ENCODE results near the gene DLGAP1. TPM values are rescaled to one million over a fixed set of nuclear protein-coding genes. Genes with fewer than 3 reads are reported as not detected.
"Not testable (repeated sequence)": the region's sequence is repeated elsewhere in the genome, so short reads cannot be mapped to it uniquely, and the experiment has no call there.

Gene DLGAP1
- total RNA-seq, 1 donor from 2014 or later, result 0.36 TPM

DNA sequence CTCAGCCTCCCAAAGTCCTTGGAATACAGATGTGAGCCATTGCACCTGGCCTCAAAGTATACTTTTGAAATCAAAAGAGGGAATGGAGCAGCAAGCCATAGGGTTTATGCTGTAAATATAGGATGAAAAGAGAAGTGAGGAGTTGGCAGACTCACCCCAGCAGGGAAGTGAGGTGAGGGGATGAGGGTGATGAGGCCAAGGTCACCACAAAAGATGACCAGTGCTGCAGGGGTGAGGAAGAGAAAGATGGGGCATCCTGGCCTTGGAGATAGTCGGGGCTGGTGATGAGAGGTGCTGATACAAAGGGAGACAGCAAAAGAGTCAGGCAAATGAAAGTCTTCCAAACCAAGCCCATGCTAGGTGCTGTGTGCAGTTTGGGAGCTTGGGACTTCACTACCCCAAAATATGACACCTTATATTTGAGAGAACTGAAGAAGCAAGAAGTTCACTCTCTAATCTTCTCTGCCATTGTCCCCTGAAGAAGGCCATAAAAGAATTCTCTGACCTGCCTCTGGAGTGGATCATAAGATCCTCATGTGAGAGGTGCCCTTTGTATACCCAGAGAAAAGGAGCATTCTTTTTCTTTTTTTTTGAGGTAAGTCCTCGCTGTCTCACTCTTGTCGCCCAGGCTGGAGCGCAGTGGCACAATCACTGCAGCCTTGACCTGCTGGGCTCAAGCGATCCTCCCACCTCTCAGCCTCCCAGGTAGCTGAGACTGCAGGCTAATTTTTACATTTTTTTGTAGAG is 974.1 kb downstream of the DLGAP1 start:
- Mint-ChIP-seq H3K27me3 (ENCODE audit: insufficient read depth) (peaks cover 8% of the 10 kb centered on the region), H3K4me3 (no peak overlapping the region), H3K9me3 (no peaks in the 10 kb centered on the region), H3K27ac (no peak overlapping the region), H3K36me3 (ENCODE audit: low read depth) (no peaks in the 10 kb centered on the region), H3K4me1 (ENCODE audit: low read depth) (no peaks in the 10 kb centered on the region)
- no peak for DNase-seq (ENCODE audit: low spot score)
- intact Hi-C loops (cut with micrococcal nuclease), result loop anchor here (5.0 kb wide), 1 partner anchor 46 kb away; no protein-coding TSS in a partner anchor

DNA sequence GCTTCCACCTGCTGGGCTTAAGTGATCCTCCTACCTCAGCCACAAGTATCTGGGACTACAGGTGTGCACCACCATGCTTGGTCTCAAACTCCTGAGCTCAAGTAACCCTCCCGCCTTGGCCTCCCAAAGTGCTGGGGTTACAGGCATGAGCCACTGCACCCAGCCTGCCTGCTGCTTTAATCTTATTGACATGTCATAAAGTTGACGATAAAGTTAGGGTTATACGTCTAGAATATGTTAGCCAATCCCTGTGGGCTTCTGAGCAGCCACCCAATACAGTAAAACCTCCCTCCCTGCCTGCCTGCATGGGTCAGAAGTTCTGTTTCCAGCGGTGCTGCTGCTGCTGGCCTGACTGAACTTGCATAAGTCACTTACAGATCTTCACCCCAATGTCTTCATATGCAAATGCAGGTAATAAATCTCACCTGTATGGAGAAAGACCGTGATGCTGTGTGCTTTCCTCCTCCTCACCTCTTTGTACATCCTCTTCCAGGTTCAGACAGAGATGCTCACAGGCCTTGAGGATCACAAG is 975.1 kb downstream of the DLGAP1 start:
- Mint-ChIP-seq H3K36me3 (ENCODE audit: low read depth) (no peaks in the 10 kb centered on the region), H3K4me3 (no peak overlapping the region), H3K4me1 (ENCODE audit: low read depth) (no peaks in the 10 kb centered on the region), H3K27ac (no peak overlapping the region), H3K9me3 (peaks cover under 1% of the 10 kb centered on the region), H3K27me3 (ENCODE audit: insufficient read depth) (peaks cover 8% of the 10 kb centered on the region)
- no peak for DNase-seq (ENCODE audit: low spot score)
- intact Hi-C loops (cut with micrococcal nuclease), result loop anchor here (5.0 kb wide), 1 partner anchor 47 kb away; no protein-coding TSS in a partner anchor

DNA sequence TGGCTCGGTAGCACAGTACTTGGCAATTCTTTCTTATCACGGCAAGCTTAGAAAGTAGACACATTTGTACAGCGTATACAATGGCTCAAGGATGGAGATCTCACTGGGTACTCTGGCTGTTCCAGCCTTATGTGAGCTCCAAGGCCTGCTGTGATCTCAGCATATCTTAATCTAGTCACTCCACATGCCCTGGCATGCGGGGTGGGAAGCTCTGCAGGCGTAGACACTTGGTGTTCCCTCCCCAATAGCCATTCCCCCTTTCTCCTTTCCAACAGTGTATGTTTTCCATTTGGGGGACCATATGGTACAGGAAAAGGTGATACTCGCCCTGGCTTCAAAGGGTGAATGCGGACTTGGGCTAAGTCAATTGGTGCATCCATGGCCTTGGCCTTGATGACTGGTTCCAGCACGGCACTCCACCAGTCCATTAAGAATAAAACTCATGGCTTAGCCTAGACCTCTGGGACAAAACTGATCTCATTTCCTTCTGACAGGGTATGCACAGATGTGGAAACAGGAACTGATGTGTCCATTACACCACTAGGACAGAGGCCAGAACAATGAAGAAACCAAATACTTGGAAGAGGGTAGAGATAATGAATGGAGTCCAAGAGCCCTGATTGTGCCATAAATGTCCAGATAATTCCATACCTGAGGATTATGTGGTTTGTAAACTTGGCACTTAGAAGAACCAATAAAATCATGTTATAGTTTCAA is 976.7 kb downstream of the DLGAP1 start:
- H3K36me3 Mint-ChIP-seq (ENCODE audit: low read depth), result peaks cover 3% of the 10 kb centered on the region
- peaks cover 8% of the 10 kb centered on the region for H3K27me3 Mint-ChIP-seq (ENCODE audit: insufficient read depth)
- H3K9me3 Mint-ChIP-seq, result peaks cover 5% of the 10 kb centered on the region
- peaks cover 5% of the 10 kb centered on the region for H3K4me1 Mint-ChIP-seq (ENCODE audit: low read depth)
- DNase-seq (ENCODE audit: low spot score), result no peak
- no peak overlapping the region for H3K27ac Mint-ChIP-seq
- no peak overlapping the region for H3K4me3 Mint-ChIP-seq
- intact Hi-C loops (cut with micrococcal nuclease), result no loop called here

DNA sequence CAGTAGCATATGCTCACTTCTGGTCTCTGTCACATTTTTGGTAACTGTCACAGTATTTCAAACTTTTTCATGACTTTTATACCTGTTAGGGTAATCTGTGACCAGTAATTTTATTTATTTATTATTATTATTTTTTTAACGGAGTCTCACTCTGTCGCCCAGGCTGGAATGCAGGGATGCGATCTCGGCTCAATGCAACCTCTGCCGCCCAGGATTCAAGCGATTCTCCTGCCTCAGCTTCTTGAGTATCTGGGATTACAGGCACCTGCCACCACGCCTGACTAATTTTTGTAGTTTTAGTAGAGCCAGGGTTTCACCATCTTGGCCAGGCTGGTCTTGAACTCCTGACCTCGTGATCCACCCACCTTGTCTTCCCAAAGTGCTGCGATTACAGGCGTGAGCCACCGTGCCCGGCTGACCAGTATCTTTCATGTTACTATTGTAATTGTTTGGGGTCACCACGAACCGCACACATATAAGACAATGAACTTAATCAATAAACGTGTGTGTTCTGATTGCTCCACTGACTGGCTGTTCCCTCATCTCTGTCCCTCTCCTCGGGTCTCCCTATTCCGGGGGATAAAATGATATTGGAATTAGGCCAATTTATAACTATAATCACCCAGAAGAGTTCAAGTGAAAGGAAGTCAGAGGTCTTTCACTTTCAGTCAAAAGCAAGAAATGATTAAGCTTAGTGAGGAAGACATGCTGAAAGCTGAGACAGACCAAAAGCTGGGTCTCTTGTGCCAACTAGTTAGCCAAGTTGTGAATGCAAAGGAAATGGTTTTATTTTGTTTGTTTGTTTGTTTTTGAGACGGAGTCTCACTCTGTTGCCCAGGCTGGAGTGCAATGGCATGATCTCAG is 982.2 kb downstream of the DLGAP1 start:
- peaks cover 5% of the 10 kb centered on the region for H3K9me3 Mint-ChIP-seq
- DNase-seq (ENCODE audit: low spot score), result no peak
- H3K27me3 Mint-ChIP-seq (ENCODE audit: insufficient read depth), result no peaks in the 10 kb centered on the region
- H3K27ac Mint-ChIP-seq, result no peak overlapping the region
- no peak overlapping the region for H3K4me3 Mint-ChIP-seq
- intact Hi-C loops (cut with micrococcal nuclease), result loop anchor here (2.0 kb wide), 1 partner anchor 14 kb away; no protein-coding TSS in a partner anchor
- H3K4me1 Mint-ChIP-seq (ENCODE audit: low read depth), result peaks cover 12% of the 10 kb centered on the region
- H3K36me3 Mint-ChIP-seq (ENCODE audit: low read depth), result peaks cover 3% of the 10 kb centered on the region

DNA sequence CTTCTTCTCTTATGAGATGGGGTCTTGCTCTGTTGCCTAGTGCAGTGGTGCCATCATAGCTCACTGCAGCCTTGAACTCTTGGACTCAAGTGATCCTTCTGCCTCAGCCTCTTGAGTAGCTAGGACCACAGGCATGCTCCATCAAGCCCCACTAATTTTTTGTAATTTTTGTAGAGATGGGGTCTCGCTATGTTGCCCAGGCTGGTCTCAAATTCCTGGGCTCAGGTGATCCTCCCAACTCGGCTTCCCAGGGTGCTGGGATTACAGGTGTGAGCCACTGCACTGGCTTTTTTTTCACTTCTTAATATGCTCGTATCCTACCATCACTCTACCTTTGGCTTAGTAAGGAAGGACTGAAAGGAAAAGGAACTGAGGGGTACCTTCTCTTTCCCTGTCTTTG is 983.0 kb downstream of the DLGAP1 start:
- H3K9me3 Mint-ChIP-seq; H3K4me3 Mint-ChIP-seq; H3K36me3 Mint-ChIP-seq (ENCODE audit: low read depth); H3K27ac Mint-ChIP-seq; DNase-seq (ENCODE audit: low spot score); H3K27me3 Mint-ChIP-seq (ENCODE audit: insufficient read depth): not testable (repeated sequence)
- peaks cover 15% of the 10 kb centered on the region for H3K4me1 Mint-ChIP-seq (ENCODE audit: low read depth)
- intact Hi-C loops (cut with micrococcal nuclease), result loop anchor here (2.0 kb wide), 1 partner anchor 13 kb away; no protein-coding TSS in a partner anchor

DNA sequence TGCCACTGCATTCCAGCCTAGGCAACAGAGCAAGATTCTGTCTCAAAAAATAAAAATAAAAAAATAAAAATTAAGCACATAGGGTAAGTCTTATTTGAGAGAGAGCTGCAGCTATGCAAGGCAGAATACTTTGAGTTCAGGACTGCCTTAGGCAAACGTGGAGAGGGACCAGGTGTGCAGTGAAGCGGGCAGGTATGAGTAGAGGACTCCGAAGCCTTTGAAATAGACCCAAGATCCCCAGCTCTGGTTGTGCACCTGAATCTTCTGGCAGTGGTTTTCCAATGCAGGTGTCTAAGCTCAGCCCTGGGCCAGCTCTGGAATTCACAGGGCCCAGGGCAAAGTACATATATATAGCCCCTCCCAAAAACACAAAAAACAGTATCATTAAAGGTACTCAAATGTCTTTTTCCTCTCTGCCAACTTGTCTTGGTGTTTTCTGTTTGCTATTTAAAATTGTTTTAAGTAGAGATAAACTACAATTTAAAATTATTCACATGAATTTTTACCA is 983.9 kb downstream of the DLGAP1 start:
- Mint-ChIP-seq H3K4me1 (ENCODE audit: low read depth) (peaks cover 24% of the 10 kb centered on the region), H3K36me3 (ENCODE audit: low read depth) (peaks cover 3% of the 10 kb centered on the region), H3K4me3 (no peak overlapping the region), H3K27me3 (ENCODE audit: insufficient read depth) (no peaks in the 10 kb centered on the region), H3K27ac (no peak overlapping the region), H3K9me3 (peaks cover 5% of the 10 kb centered on the region)
- intact Hi-C loops (cut with micrococcal nuclease), result no loop called here
- DNase-seq (ENCODE audit: low spot score), result no peak

DNA sequence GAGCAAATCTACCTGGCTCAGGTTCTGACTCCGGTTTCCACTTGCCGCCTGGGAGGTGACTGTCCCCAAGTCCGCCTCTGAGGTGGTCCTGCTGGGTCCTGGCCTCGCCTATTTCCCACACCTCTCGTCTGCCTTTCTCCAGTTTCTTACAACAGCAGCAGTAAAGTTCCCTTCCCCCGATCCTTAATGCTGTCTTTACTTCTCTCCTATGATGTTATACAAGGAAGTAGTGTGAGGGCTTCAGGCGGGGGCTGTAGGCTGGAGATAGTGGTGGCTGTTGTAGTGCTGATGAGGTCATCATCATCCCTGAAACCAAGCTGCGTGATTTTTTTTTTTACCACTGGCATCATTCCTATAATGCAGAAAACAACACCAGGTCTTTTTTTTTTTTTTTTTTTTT is 986.3 kb downstream of the DLGAP1 start:
- intact Hi-C loops (cut with micrococcal nuclease), result no loop called here
- Mint-ChIP-seq H3K9me3 (no peaks in the 10 kb centered on the region), H3K4me3 (no peak overlapping the region), H3K36me3 (ENCODE audit: low read depth) (no peaks in the 10 kb centered on the region), H3K27ac (no peak overlapping the region), H3K4me1 (ENCODE audit: low read depth) (peaks cover 25% of the 10 kb centered on the region), H3K27me3 (ENCODE audit: insufficient read depth) (no peaks in the 10 kb centered on the region)
- DNase-seq (ENCODE audit: low spot score), result no peak

DNA sequence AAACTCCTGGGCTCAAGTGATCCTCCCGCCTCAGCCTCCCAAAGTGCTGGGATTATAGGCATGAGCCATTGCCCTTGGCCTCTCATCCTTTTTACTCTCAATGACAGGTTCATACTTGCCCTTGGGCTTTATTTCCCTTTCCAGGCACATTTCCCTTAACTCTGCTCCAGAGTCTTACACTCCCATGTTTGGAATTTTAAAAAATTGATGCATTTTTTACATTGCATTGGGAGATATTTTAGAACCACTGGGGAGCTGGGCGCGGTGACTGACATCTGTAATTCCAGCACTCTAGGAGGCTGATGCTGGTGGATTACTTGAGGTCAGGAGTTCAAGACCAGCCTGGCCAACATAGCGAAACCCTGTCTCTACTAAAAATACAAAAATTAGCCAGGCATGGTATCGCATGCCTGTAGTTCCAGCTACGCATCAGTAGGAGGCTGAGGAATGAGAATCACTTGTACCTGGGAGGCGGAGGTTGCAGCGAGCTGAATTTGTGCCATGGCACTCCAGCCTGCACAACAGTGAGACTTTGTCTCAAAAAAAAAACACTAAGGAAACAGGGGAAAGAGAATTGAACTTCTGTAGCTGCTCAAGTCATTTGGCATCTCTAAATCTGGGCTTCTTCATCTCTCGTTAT is 986.9 kb downstream of the DLGAP1 start:
- no peak for DNase-seq (ENCODE audit: low spot score)
- Mint-ChIP-seq H3K4me3 (no peak overlapping the region), H3K36me3 (ENCODE audit: low read depth) (no peaks in the 10 kb centered on the region), H3K27me3 (ENCODE audit: insufficient read depth) (no peaks in the 10 kb centered on the region), H3K9me3 (no peaks in the 10 kb centered on the region), H3K27ac (no peak overlapping the region), H3K4me1 (ENCODE audit: low read depth) (peaks cover 19% of the 10 kb centered on the region)
- intact Hi-C loops (cut with micrococcal nuclease), result no loop called here

DNA sequence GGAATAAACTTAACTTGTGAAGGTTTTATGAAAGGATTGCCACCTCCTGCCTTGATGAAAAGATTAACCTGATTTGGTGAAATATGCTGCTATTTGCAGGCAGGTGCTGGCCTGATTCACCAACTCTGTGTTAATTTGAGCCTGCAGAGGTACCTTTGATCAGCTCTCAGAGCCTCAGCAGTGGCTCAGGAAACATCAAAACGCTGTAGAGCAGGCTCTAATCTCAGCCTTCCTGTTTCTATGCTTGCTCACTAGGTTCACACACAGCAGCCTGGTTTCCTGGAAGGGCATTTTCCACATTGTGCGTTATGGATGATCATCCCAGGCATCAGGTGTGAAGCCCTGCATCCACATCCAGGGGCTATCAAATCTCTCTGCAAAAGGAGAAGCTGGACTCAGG is 988.2 kb downstream of the DLGAP1 start:
- Mint-ChIP-seq H3K36me3 (ENCODE audit: low read depth) (peaks cover 7% of the 10 kb centered on the region), H3K9me3 (peaks cover 4% of the 10 kb centered on the region), H3K4me1 (ENCODE audit: low read depth) (peaks cover 15% of the 10 kb centered on the region), H3K4me3 (no peak overlapping the region), H3K27me3 (ENCODE audit: insufficient read depth) (no peaks in the 10 kb centered on the region), H3K27ac (no peak overlapping the region)
- DNase-seq (ENCODE audit: low spot score), result no peak
- intact Hi-C loops (cut with micrococcal nuclease), result no loop called here

DNA sequence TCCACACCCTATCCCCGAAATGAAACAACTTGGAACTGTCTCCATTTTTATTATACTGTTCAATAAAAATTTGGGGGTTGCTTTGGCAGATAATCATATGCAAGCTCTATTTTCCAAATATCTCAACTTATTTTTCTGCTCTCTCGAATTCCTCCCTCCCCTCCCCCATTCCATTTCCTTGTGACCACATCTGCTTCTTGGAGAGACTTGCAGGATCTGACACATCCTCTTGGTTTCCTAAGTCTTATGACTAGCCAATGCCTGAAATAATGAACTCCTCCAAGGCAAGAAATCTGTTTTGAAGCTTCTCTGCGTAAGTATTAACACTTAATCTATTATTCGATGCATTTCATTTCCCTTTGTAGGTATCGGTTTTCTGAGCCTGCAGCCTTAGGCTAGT is 989.1 kb downstream of the DLGAP1 start:
- H3K27ac Mint-ChIP-seq, result no peak overlapping the region
- peaks cover 14% of the 10 kb centered on the region for H3K36me3 Mint-ChIP-seq (ENCODE audit: low read depth)
- H3K4me3 Mint-ChIP-seq, result no peak overlapping the region
- peaks cover 15% of the 10 kb centered on the region for H3K4me1 Mint-ChIP-seq (ENCODE audit: low read depth)
- intact Hi-C loops (cut with micrococcal nuclease), result no loop called here
- H3K9me3 Mint-ChIP-seq, result peaks cover 9% of the 10 kb centered on the region
- no peaks in the 10 kb centered on the region for H3K27me3 Mint-ChIP-seq (ENCODE audit: insufficient read depth)
- no peak for DNase-seq (ENCODE audit: low spot score)

DNA sequence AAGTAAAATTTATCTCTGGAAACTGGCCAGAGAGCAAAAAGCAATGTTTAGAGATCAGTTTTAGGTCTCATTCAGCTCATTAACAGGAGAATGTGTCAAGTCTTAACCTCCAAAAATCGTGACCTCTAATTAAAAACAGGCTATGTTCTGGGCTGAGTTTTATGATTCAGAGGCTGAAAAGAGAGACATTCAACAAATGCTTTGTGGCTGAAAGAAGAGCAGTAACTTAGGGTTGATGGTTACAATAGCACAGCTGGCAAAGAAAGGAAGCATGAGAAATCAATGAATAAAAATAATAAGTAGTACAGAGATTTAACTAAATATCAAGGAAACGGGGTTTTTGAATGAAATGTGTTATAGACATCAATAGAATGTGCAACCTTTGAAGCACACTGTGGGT is 992.1 kb downstream of the DLGAP1 start:
- intact Hi-C loops (cut with micrococcal nuclease), result no loop called here
- Mint-ChIP-seq H3K9me3 (peaks cover 15% of the 10 kb centered on the region), H3K27me3 (ENCODE audit: insufficient read depth) (no peaks in the 10 kb centered on the region), H3K36me3 (ENCODE audit: low read depth) (peaks cover 38% of the 10 kb centered on the region), H3K4me1 (ENCODE audit: low read depth) (peaks cover 36% of the 10 kb centered on the region), H3K27ac (no peak overlapping the region), H3K4me3 (no peak overlapping the region)
- no peak for DNase-seq (ENCODE audit: low spot score)

DNA sequence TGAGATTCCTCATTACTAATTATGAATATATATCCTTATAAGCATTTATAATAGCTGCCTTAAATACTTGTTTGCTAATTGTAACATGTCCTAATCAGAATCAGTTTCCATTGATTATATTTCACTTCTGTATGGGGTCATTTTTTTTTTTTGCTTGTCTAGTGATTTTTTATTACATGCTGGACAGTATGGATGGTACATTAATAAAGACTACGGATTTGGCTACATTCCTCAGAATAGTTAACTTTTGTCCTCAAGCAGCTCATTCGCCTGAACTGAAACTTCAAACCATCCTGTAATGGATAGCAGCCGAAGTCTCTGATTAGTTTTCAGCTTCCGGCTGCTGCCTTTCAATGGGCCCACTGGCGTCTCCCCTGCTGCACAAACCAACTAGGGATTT is 993.4 kb downstream of the DLGAP1 start:
- no peak for DNase-seq (ENCODE audit: low spot score)
- Mint-ChIP-seq H3K9me3 (peaks cover 15% of the 10 kb centered on the region), H3K4me1 (ENCODE audit: low read depth) (peaks cover 42% of the 10 kb centered on the region), H3K4me3 (no peak overlapping the region), H3K27ac (no peak overlapping the region), H3K27me3 (ENCODE audit: insufficient read depth) (no peaks in the 10 kb centered on the region), H3K36me3 (ENCODE audit: low read depth) (peaks cover 50% of the 10 kb centered on the region)
- intact Hi-C loops (cut with micrococcal nuclease), result no loop called here

Data from activated T-helper 1 cell treated with anti-CD3 and anti-CD28 coated beads, Interleukin-12 subunit alpha, Interleukin-12 subunit beta, Interleukin-2, Interleukin-4 antibody, amounts not matched to agents 30 ng/mL and 10 ng/mL and 1 ng/mL, durations not matched to agents 14 hours and 24 hours and 36 hours (primary cell).